GM12892 (cell line): ENCODE data around the gene KCNIP3.
"Not testable (repeated sequence)": the region's sequence is repeated elsewhere in the genome, so short reads cannot be mapped to it uniquely, and the experiment has no call there.

Experiments used
- DNase-seq: peaks from one replicate; pipeline ENCODE4 v3.0.0; 2011; ENCODE audit not compliant: insufficient read length
- FAIRE-seq: peaks from 2 replicates; lab custom pipeline; 2011; peaks lifted over from hg19 to GRCh38; lab: Jason Lieb, UNC
- POLR2A ChIP-seq: IDR thresholded peaks from 2 replicates; pipeline ENCODE4 v1.6.1; 2011; ENCODE audit warnings: low read depth, low read length, control low read depth
- POLR2AphosphoS5 ChIP-seq: IDR thresholded peaks from 2 replicates; pipeline ENCODE4 v1.6.1; 2011; ENCODE audit warnings: low read depth, low read length, control low read depth
- TAF1 ChIP-seq: IDR thresholded peaks from 2 replicates; pipeline ENCODE4 v1.6.1; 2011; ENCODE audit warnings: low read depth, mild to moderate bottlenecking, control low read depth, low read length, borderline replicate concordance

The KCNIP3 gene

GRCh38 chr2:95390881-95391321 lies 93.8 kb downstream of the KCNIP3 start:
- FAIRE-seq (no peak), DNase-seq (no peak)
- no peak for TF ChIP-seq TAF1
- TF ChIP-seq POLR2AphosphoS5 = no peak
- no peak for TF ChIP-seq POLR2A

DNA sequence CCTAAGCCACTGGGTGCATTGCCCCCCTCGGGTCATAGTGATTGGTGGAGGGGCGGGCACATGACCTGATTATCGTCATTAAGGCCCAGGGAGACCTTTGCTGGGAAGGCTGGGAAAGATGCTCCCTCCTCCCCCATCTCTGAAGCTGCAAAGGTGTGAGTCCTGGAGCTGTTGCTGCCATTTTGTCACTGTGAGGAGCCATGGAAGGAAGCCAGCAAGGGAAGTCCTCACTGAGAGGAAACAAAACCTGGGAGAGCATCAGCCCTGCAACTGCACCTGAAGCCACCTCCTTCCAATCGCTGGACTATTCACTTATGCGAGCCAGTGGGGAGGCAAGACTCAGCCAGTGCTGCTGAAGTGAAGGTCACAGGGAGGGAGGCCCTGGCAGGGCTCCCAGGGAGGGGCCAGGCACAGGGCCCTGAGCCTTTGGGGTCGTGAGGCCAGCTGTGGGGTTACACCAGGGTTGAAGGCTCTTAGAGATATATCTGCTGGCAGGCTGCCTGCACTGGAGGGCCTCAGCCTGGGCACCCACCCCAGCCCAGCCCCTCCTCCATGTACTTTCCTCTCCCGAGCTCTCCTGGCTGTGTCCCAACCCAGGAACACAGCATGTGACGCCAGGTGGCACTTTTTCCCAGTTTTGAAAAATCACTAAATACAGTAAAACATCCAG lies 94.6 kb downstream of the KCNIP3 start:
- DNase-seq = no peak
- no peak for FAIRE-seq
- TF ChIP-seq TAF1 (no peak), POLR2A (no peak), POLR2AphosphoS5 (no peak)

GRCh38 chr2:95392320-95392719 lies 95.2 kb downstream of the KCNIP3 start:
- no peak for DNase-seq
- no peak for FAIRE-seq
- no peak for TF ChIP-seq TAF1
- no peak for TF ChIP-seq POLR2A
- TF ChIP-seq POLR2AphosphoS5 = no peak

GRCh38 chr2:95392730-95393455 lies 95.7 kb downstream of the KCNIP3 start:
- no peak for TF ChIP-seq POLR2AphosphoS5
- no peak for TF ChIP-seq POLR2A
- no peak for TF ChIP-seq TAF1
- DNase-seq = no peak
- FAIRE-seq = no peak

- FAIRE-seq (no peak), DNase-seq (no peak)
- no peak for TF ChIP-seq POLR2A
- no peak for TF ChIP-seq POLR2AphosphoS5
- no peak for TF ChIP-seq TAF1
Observed at GRCh38 chr2:95393901-95394300, 96.8 kb downstream of the KCNIP3 start.

DNA sequence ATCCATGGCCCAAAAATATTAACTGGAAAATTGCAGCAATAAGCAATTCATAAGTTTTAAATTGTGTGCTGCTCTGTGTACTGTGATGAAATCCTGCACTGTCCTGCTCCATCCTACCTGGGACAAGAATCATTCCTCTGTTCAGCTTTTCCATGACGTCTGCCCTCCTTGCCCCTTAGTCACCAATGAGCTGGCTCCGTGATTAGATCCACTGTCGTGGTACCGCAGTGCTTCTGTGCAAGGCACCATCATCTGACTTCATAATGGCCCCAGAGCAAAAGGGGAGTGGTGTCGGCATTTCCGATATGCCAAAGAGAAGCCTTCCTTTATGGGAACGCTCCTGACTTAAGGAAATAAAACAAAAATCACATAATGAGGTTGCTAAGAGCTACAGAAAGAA lies 101.9 kb downstream of the KCNIP3 start:
- DNase-seq = no peak
- no peak for FAIRE-seq
- TF ChIP-seq POLR2A (no peak), POLR2AphosphoS5 (no peak), TAF1 (no peak)

GRCh38 chr2:95401480-95401879 lies 104.3 kb downstream of the KCNIP3 start:
- FAIRE-seq (no peak), DNase-seq (no peak)
- no peak for TF ChIP-seq POLR2AphosphoS5
- no peak for TF ChIP-seq POLR2A
- TF ChIP-seq TAF1 = no peak

- DNase-seq = not testable (repeated sequence)
- FAIRE-seq = peak; percentile 33
Observed at GRCh38 chr2:95402004-95402369, 104.8 kb downstream of the KCNIP3 start.

- FAIRE-seq = peak; percentile 40
- TF ChIP-seq POLR2A (peak; percentile 82; the same call in 1 of the 2 replicates), POLR2AphosphoS5 (peak; percentile 83), TAF1 (no peak)
Observed at GRCh38 chr2:95402370-95403203, 105.4 kb downstream of the KCNIP3 start, which contains the start of gene FAHD2A. TSS of gene FAHD2A (plus strand) at chr2:95402708. CDS start at chr2:95405559, 2,851 bp downstream.

DNA sequence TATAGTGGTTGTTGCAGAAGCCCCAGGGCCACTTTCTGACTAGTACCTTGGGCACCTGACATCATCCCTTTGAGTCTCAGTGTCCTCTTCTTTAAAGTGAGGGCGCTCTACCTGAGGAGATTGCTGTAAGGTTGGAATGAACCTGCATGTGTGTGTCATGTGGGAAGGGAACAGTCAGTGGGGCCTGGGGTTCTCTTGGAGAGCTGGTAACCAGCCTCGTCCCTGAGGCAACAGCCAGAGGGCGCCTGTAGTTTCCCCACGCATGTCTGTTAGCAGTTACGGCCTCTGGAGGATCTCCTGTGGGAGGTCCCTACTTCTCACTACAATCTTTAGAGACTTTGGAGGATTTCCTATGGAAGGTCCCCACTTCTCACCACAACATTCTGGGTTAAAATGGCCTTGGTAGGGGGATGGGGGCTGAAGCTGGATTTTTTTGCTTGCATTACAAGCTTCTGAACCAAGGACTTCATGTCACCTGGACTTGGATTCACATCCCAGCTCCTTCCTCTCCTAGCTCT lies 106.1 kb downstream of the KCNIP3 start:
- peak; percentile 9 for FAIRE-seq
- not testable (repeated sequence) for DNase-seq

More at GRCh38 chr2:95402370-95403203, 105.4 kb downstream of the KCNIP3 start, which contains the start of gene FAHD2A:
- peak; percentile 99 for DNase-seq

DNA sequence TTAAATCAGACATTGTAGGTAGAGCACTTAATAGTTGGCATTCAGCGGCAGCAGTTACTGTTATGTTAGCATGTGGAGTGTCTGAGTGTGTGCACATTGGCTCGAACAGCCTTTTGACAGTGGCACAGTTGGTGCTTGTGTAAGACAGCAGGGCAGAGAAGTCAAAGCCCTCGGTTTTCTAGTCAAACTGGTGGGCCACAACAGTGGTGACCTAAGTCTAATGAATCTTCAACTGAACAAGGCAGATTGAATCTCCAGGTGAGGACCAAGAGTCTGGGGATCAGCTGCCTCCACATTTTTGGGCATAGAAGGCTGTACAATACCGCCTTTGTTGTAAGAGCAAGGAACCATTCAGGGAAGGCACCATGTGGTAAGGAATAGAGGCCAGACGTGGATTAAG lies 106.7 kb downstream of the KCNIP3 start:
- FAIRE-seq, DNase-seq: not testable (repeated sequence)

GRCh38 chr2:95404676-95405075 lies 107.5 kb downstream of the KCNIP3 start:
- DNase-seq, FAIRE-seq: not testable (repeated sequence)

- not testable (repeated sequence) for DNase-seq, FAIRE-seq
Observed at GRCh38 chr2:95411239-95411638, 114.1 kb downstream of the KCNIP3 start.

DNA sequence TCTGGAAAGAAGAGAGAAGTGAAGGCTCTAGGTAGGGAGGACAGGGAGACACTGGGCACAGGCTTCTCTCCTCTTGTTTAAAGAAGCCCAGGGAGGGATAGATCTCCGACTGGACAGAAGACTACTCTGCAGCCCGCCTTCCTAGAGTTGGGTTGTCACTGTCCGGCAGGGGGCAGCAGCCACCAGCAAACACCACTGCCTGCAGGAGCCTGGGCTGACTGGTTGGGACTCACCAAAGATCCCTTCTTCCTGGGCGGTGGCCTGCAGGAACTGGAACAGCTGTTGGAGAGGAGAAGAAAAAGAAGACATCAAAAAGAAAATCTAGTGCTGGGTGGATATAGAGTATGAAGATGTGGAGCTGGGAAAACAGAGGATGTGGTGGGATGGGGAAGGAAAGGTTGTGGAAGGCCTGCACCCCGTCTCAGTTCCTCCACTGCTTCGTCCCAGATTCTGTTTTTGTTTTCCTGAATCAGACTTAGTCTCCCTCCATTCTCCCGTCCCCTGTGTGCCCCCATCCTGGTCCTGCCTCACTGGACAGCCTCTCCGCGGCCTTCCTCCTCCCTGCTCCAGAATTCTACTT lies 117.0 kb downstream of the KCNIP3 start:
- DNase-seq, FAIRE-seq: not testable (repeated sequence)

DNA sequence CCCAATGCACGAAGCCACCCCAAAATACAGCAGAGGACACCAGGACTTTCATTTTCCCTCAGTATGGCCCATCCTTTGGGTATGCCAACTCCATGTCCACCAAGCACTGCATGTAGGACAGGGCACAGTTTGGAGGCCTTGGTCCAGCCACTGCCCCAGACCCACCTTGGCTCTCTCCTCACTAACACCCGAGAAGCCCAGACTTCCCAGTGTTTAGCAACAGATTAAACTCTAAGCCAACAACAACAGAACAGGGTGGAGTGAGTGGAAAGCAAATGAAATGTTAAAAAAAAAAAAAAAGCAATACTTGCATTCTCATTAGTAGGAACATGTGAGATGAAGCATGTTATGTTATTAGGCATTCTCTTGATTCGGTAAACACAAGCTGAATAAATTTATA lies 118.0 kb downstream of the KCNIP3 start:
- not testable (repeated sequence) for DNase-seq, FAIRE-seq

- FAIRE-seq, DNase-seq: not testable (repeated sequence)
Observed at GRCh38 chr2:95415561-95415960, 118.4 kb downstream of the KCNIP3 start.
